Brain microvascular endothelial cell (primary cell): ENCODE results near the gene STAMBP.

Experiments used
- DNase-seq: peaks from one replicate; pipeline ENCODE4 v3.0.0-alpha.2; 2020
- H3K27ac ChIP-seq: fragments of 250-450 bp; sonication (Bioruptor Pico); 2 replicates; pipeline ENCODE4 v1.5.1; 2020; ENCODE audit warnings: mild to moderate bottlenecking, moderate library complexity
- H3K27me3 ChIP-seq: fragments of 250-450 bp; sonication (Bioruptor Pico); replicated peaks from 2 replicates; pipeline ENCODE4 v1.5.1; 2020; ENCODE audit warnings: mild to moderate bottlenecking
- H3K36me3 ChIP-seq: fragments of 250-450 bp; sonication (Bioruptor Pico); replicated peaks from 2 replicates; pipeline ENCODE4 v1.5.1; 2020; ENCODE audit warnings: mild to moderate bottlenecking
- H3K4me3 ChIP-seq: 2 replicates; pipeline ENCODE4 v1.5.1; 2011; ENCODE audit warnings: low read depth, mild to moderate bottlenecking, control low read depth, low read length, moderate library complexity
- CTCF ChIP-seq: IDR thresholded peaks from 2 replicates; pipeline ENCODE4 v1.5.1; 2011; ENCODE audit warnings: low read depth, mild to moderate bottlenecking, moderate library complexity, low read length, control low read depth, inconsistent platforms; ENCODE audit errors: missing control alignments
- in situ Hi-C: cut with HindIII; loops from 2 replicates; pipeline ENCODE4 v1.10.0; 2017; ENCODE audit warnings: low sequenced_read_pairs, low pct_ligation_motif_present

The STAMBP gene

GRCh38 chr2:73828389-73828817 is 358 bp upstream of the STAMBP start:
- Histone ChIP-seq H3K27ac (no peak overlapping the region), H3K36me3 (no peaks in the 10 kb centered on the region), H3K27me3 (no peaks in the 10 kb centered on the region), H3K4me3 (peak overlapping the region; percentile 72)
- no peak for DNase-seq
- TF ChIP-seq CTCF, result no peak
- in situ Hi-C loops, result no loop called here

DNA sequence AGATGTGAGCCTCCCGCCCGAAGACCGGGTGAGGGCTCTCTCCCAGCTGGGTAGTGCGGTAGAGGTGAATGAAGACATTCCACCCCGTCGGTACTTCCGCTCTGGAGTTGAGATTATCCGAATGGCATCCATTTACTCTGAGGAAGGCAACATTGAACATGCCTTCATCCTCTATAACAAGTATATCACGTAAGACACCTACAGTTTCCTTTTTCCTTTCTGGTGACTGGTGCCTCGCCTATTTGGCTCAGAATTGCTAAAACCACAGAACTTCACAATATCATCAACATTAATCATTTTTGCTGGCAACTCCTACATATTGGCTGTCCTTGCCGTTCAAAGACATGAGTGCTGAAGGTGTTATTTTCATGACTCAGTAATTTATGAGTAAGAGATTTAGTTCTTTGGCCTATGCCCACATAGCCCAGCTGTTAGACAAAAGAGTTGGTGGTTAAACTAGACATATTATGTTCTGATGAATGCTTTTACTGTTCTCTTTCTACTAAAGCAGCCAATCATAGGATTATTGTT is 2.2 kb downstream of the STAMBP start:
- in situ Hi-C loops, result no loop called here
- Histone ChIP-seq H3K4me3 (no peak overlapping the region), H3K27ac (peak overlapping the region; percentile 37), H3K27me3 (no peaks in the 10 kb centered on the region), H3K36me3 (no peaks in the 10 kb centered on the region)
- DNase-seq, result peak; percentile 72
- TF ChIP-seq CTCF, result no peak

DNA sequence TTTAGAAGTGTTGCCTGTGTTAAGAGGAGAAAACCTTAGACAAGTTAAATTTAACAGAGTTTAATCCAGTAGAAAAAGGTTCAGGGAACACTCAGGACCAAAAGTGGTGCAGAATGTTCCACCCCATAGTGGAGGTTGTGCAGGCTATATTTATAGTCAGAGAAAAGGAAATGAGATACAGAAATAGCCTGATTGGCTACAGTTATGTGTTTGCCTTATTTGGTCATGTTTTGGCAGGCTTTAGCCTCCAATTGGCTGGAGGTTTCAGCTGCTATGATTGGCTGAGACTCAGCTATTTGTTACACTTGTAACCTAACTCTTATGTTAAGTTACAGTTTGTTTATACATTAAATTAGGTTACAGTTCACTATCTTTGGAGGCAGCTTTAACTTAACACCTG is 4.2 kb downstream of the STAMBP start:
- Histone ChIP-seq H3K27ac (no peak overlapping the region), H3K27me3 (no peaks in the 10 kb centered on the region), H3K4me3 (no peak overlapping the region), H3K36me3 (no peaks in the 10 kb centered on the region)
- TF ChIP-seq CTCF, result no peak
- DNase-seq, result no peak
- in situ Hi-C loops, result no loop called here

GRCh38 chr2:73836141-73836943 is 7.6 kb downstream of the STAMBP start:
- Histone ChIP-seq H3K27ac (no peak overlapping the region), H3K36me3 (no peaks in the 10 kb centered on the region), H3K27me3 (no peaks in the 10 kb centered on the region), H3K4me3 (no peak overlapping the region)
- in situ Hi-C loops, result no loop called here
- no peak for DNase-seq
- TF ChIP-seq CTCF, result no peak

DNA sequence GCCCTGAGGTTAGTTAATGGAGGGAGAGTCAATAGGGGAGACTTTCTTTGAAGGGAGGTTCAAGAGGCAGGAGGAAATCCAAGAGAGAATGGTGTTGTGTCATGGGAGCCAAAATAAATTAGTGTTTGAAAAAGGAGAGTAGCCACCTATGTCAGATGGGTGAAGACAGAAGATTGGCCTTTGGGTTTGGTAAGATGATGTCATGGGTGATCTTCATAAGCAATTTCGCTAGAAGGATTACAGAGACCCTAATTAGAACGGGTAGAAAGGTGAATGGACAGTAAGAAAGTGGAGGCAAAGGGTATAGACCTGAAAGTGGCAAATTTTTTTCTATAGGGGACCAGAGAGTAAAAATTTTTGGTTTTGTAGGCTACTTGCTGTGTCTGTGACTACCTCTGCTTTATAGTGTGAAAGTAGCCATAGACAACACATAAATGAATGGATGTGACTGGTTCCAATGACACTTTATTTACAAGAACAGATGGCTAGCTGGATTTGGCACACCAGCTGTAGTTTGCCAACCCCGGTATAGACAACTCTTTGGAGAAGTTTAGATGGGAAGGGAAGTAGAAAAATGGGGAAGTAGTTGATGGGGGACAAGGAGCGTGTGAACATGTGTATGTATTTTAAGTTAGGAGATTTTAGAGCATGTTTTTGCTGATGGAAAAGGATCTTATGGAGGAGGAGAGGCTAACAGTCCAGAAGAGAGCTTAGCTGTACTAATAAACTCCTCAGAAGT is 9.3 kb downstream of the STAMBP start:
- Histone ChIP-seq H3K4me3 (no peak overlapping the region), H3K27ac (no peak overlapping the region), H3K36me3 (no peaks in the 10 kb centered on the region), H3K27me3 (no peaks in the 10 kb centered on the region)
- DNase-seq, result no peak
- in situ Hi-C loops, result no loop called here
- no peak for TF ChIP-seq CTCF
